ENCODE data around the gene PRKN. TPM values are rescaled to one million over a fixed set of nuclear protein-coding genes. Genes with fewer than 3 reads are reported as not detected.

Gene PRKN
- total and polyA plus RNA-seq, 10 donors = 0.23 to 14.1 (median 7.0) TPM

DNA sequence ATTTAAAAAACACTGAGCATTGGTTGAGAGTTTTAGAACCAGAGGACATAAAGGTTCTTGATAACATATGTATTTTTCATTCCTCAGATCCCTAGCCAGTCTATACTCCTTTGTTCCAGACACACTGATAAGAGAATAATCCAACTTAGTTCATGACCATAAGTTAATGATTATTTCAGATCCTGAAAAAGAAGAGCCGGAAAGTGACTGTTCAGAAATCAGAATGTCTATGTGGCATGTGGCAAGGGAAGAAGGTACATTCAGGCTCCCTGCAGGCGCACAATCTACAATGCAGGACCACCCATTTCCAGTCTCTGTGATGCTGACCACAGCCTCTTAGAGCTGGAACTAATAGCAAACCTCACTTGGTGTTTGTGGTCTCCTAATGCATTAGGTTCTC lies 787.0 kb downstream of the PRKN start:
- H3K9me3 ChIP-seq = peaks cover 0 to 15% (median 9%) of the 10 kb centered on the region in 8 donors
- intact Hi-C loops (cut with DNase I; ENCODE audit: low total_unique reads) = no loop called here
- no peaks in the 10 kb centered on the region for H3K4me1 ChIP-seq
- WGBS, 5 donors = 92 to 96% (median 93%) methylated on average over 2 of the region's 2 CpGs
- H3K27me3 ChIP-seq (replicated peaks in 1 of 7) = no peaks in the 10 kb centered on the region
- DNase-seq = no peak
- no peak overlapping the region for H3K4me3 ChIP-seq
- H3K36me3 ChIP-seq = no peaks in the 10 kb centered on the region
- no peak overlapping the region for H3K27ac ChIP-seq
- TF ChIP-seq POLR2AphosphoS5 (IDR thresholded peaks at IDR 0.05) (no peak), POLR2A (IDR thresholded peaks at IDR 0.05) (no peak)
- TF ChIP-seq, protein P1, sequence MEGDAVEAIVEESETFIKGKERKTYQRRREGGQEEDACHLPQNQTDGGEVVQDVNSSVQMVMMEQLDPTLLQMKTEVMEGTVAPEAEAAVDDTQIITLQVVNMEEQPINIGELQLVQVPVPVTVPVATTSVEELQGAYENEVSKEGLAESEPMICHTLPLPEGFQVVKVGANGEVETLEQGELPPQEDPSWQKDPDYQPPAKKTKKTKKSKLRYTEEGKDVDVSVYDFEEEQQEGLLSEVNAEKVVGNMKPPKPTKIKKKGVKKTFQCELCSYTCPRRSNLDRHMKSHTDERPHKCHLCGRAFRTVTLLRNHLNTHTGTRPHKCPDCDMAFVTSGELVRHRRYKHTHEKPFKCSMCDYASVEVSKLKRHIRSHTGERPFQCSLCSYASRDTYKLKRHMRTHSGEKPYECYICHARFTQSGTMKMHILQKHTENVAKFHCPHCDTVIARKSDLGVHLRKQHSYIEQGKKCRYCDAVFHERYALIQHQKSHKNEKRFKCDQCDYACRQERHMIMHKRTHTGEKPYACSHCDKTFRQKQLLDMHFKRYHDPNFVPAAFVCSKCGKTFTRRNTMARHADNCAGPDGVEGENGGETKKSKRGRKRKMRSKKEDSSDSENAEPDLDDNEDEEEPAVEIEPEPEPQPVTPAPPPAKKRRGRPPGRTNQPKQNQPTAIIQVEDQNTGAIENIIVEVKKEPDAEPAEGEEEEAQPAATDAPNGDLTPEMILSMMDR (IDR thresholded peaks at IDR 0.05 in 8 of 11, conservative IDR thresholded peaks at IDR 0.05 in 3 of 11) = no peak

DNA sequence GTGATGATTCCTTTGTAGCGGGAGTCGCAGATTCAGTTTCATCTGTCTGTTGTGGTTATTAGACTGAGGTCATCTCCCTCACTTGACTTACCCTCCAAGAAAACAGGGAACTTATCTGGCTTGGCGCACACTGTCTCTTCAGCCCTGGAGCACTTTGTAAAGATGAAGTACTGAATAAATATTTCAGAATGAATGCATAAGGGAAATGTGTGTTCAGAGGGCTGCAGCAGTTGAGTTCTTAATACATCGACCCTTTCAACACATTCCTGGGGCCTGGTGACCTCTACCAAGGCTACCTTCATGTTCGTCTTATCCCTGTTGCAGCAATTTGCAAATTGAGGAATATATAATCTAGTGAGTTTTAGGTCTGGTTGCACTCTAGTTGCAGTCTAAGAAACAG lies 801.2 kb downstream of the PRKN start:
- peaks cover 0 to 10% (median 0%) of the 10 kb centered on the region in 6 donors for H3K4me1 ChIP-seq
- DNase-seq = no peak
- H3K27ac ChIP-seq = no peak overlapping the region
- no peaks in the 10 kb centered on the region for H3K27me3 ChIP-seq (replicated peaks in 1 of 7)
- H3K9me3 ChIP-seq = no peaks in the 10 kb centered on the region
- no peaks in the 10 kb centered on the region for H3K36me3 ChIP-seq
- no peak overlapping the region for H3K4me3 ChIP-seq
- intact Hi-C loops (cut with DNase I; ENCODE audit: low total_unique reads) = no loop called here
- 84 to 95% (median 90%) methylated on average over 5 of the region's 5 CpGs for WGBS, 5 donors
- TF ChIP-seq POLR2AphosphoS5 (IDR thresholded peaks at IDR 0.05) = no peak
- no peak for TF ChIP-seq POLR2A (IDR thresholded peaks at IDR 0.05)
- TF ChIP-seq, protein P1 (IDR thresholded peaks at IDR 0.05 in 8 of 11, conservative IDR thresholded peaks at IDR 0.05 in 3 of 11) = no peak

- no peaks in the 10 kb centered on the region for H3K27me3 ChIP-seq (replicated peaks in 1 of 7)
- DNase-seq = no peak
- H3K27ac ChIP-seq = no peak overlapping the region
- no peaks in the 10 kb centered on the region for H3K9me3 ChIP-seq
- TF ChIP-seq POLR2AphosphoS5 (IDR thresholded peaks at IDR 0.05) (no peak), POLR2A (IDR thresholded peaks at IDR 0.05) (no peak)
- TF ChIP-seq, protein P1 (IDR thresholded peaks at IDR 0.05 in 8 of 11, conservative IDR thresholded peaks at IDR 0.05 in 3 of 11) = no peak
- H3K36me3 ChIP-seq = no peaks in the 10 kb centered on the region
- intact Hi-C loops (cut with DNase I; ENCODE audit: low total_unique reads) = no loop called here
- H3K4me1 ChIP-seq = peaks cover 0 to 10% (median 0%) of the 10 kb centered on the region in 6 donors
- no peak overlapping the region for H3K4me3 ChIP-seq
- 69 to 85% (median 80%) methylated on average over 5 of the region's 5 CpGs for WGBS, 5 donors
Observed at GRCh38 chr6:161924516-161925116, 803.0 kb downstream of the PRKN start.

GRCh38 chr6:161922631-161923119 lies 804.9 kb downstream of the PRKN start:
- Histone ChIP-seq H3K4me3 (no peak overlapping the region), H3K27me3 (replicated peaks in 1 of 7) (no peaks in the 10 kb centered on the region), H3K27ac (no peak overlapping the region), H3K9me3 (no peaks in the 10 kb centered on the region), H3K36me3 (no peaks in the 10 kb centered on the region), H3K4me1 (peaks cover 0 to 10% (median 0%) of the 10 kb centered on the region in 6 donors)
- TF ChIP-seq, protein P1 (IDR thresholded peaks at IDR 0.05 in 8 of 11, conservative IDR thresholded peaks at IDR 0.05 in 3 of 11) = peak in 3 of 11 experiments; percentile 20 to 23 (median 23)
- TF ChIP-seq POLR2AphosphoS5 (IDR thresholded peaks at IDR 0.05) = no peak
- intact Hi-C loops (cut with DNase I; ENCODE audit: low total_unique reads) = no loop called here
- DNase-seq = no peak
- 0 to 10% (median 6%) methylated on average over 1 of the region's 1 CpG for WGBS, 5 donors
